HEK293T (cell line): ENCODE data around the gene BICDL1.

Experiments used
- BHLHE40 ChIP-seq: fragments of 450-650 bp; IDR thresholded peaks from 2 replicates; pipeline ENCODE4 v1.6.1; 2016; ENCODE audit warnings: mild to moderate bottlenecking, moderate library complexity, borderline replicate concordance
- ELF4 ChIP-seq: fragments of 450-650 bp; IDR thresholded peaks from 2 replicates; pipeline ENCODE4 v1.6.1; 2017; ENCODE audit warnings: antibody characterized with exemption
- FOXA1 ChIP-seq: fragments of 450-650 bp; IDR thresholded peaks from 2 replicates; pipeline ENCODE4 v1.6.1; 2016; ENCODE audit warnings: mild to moderate bottlenecking
- FOXK2 ChIP-seq: fragments of 450-650 bp; IDR thresholded peaks from 2 replicates; pipeline ENCODE4 v1.6.1; 2016; ENCODE audit warnings: mild to moderate bottlenecking
- FOXM1 ChIP-seq: fragments of 450-650 bp; IDR thresholded peaks from 2 replicates; pipeline ENCODE4 v1.6.1; 2017; ENCODE audit warnings: mild to moderate bottlenecking, borderline replicate concordance
- LEF1 ChIP-seq: fragments of 450-650 bp; IDR thresholded peaks from 2 replicates; pipeline ENCODE4 v1.6.1; 2017; ENCODE audit warnings: mild to moderate bottlenecking, borderline replicate concordance
- SP1 ChIP-seq: fragments of 450-650 bp; IDR thresholded peaks from 2 replicates; pipeline ENCODE4 v1.6.1; 2017
- SUZ12 ChIP-seq: fragments of 450-650 bp; IDR thresholded peaks from 2 replicates; pipeline ENCODE4 v1.6.1; 2016; ENCODE audit warnings: mild to moderate bottlenecking
- TARDBP ChIP-seq: fragments of 450-650 bp; IDR thresholded peaks from 2 replicates; pipeline ENCODE4 v1.6.1; 2016

GRCh38 chr12:120110550-120111501 is 121.8 kb downstream of the BICDL1 start:
- no peak for TF ChIP-seq SP1
- TF ChIP-seq BHLHE40, result no peak
- no peak for TF ChIP-seq FOXK2
- no peak for TF ChIP-seq ELF4
- no peak for TF ChIP-seq TARDBP
- no peak for TF ChIP-seq FOXA1
- no peak for TF ChIP-seq FOXM1
- TF ChIP-seq LEF1, result no peak
- TF ChIP-seq SUZ12, result no peak
